Measurements from ENCODE around the gene LIMK2. TPM values are rescaled to one million over a fixed set of nuclear protein-coding genes. Genes with fewer than 3 reads are reported as not detected.
"Not testable (repeated sequence)": the region's sequence is repeated elsewhere in the genome, so short reads cannot be mapped to it uniquely, and the experiment has no call there.

The LIMK2 gene
- 18.4 TPM for total RNA-seq

- H3K4me3 ChIP-seq = peak within 1 kb of the TSS; percentile 61 to 92
- TF ChIP-seq, protein P1, sequence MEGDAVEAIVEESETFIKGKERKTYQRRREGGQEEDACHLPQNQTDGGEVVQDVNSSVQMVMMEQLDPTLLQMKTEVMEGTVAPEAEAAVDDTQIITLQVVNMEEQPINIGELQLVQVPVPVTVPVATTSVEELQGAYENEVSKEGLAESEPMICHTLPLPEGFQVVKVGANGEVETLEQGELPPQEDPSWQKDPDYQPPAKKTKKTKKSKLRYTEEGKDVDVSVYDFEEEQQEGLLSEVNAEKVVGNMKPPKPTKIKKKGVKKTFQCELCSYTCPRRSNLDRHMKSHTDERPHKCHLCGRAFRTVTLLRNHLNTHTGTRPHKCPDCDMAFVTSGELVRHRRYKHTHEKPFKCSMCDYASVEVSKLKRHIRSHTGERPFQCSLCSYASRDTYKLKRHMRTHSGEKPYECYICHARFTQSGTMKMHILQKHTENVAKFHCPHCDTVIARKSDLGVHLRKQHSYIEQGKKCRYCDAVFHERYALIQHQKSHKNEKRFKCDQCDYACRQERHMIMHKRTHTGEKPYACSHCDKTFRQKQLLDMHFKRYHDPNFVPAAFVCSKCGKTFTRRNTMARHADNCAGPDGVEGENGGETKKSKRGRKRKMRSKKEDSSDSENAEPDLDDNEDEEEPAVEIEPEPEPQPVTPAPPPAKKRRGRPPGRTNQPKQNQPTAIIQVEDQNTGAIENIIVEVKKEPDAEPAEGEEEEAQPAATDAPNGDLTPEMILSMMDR (IDR thresholded peaks at IDR 0.05) = peak; percentile 81 to 90 (median 84)
- H3K27ac ChIP-seq = peak within 1 kb of the TSS; percentile 62 to 71
- H3K36me3 ChIP-seq = peaks cover 0 to 4% of the 10 kb centered on the region in 2 donors
- H3K27me3 ChIP-seq = no peaks in the 10 kb centered on the region
- H3K4me1 ChIP-seq = peaks cover 4 to 15% of the 10 kb centered on the region in 2 donors
- H3K9me3 ChIP-seq = no peaks in the 10 kb centered on the region
- intact Hi-C loops (cut with DNase I) = loop anchor here (1.0 to 5.0 kb wide), 4 partner anchors 18 to 101 kb away; no protein-coding TSS in a partner anchor
- peak; percentile 74 to 97 for DNase-seq (ENCODE audit: low spot score in 2 of 2)
Observed at GRCh38 chr22:31211862-31212730, at the start of gene LIMK2. Gene LIMK2, plus strand, starts transcription at chr22:31212298. Its CDS starts 111 bp downstream, at chr22:31212409.

- DNase-seq (ENCODE audit: low spot score in 2 of 2) = no peak
- Histone ChIP-seq H3K4me3 (no peak overlapping the region), H3K9me3 (no peaks in the 10 kb centered on the region), H3K36me3 (peaks cover 7 to 14% of the 10 kb centered on the region in 2 donors), H3K27me3 (no peaks in the 10 kb centered on the region), H3K4me1 (peaks cover 0 to 47% of the 10 kb centered on the region in 2 donors), H3K27ac (peak overlapping the region; percentile 35 to 53)
- intact Hi-C loops (cut with DNase I) = no loop called here
- TF ChIP-seq, protein P1 (IDR thresholded peaks at IDR 0.05) = no peak
Observed at GRCh38 chr22:31170971-31171370, 41.1 kb upstream of the LIMK2 start.

GRCh38 chr22:31171734-31172133 lies 40.4 kb upstream of the LIMK2 start:
- H3K36me3 ChIP-seq; DNase-seq (ENCODE audit: low spot score in 2 of 2); H3K9me3 ChIP-seq; intact Hi-C loops (cut with DNase I); H3K4me3 ChIP-seq; H3K27me3 ChIP-seq: not testable (repeated sequence)
- H3K27ac ChIP-seq = peak overlapping the region; percentile 35 to 43
- peaks cover 0 to 53% of the 10 kb centered on the region in 2 donors for H3K4me1 ChIP-seq

DNA sequence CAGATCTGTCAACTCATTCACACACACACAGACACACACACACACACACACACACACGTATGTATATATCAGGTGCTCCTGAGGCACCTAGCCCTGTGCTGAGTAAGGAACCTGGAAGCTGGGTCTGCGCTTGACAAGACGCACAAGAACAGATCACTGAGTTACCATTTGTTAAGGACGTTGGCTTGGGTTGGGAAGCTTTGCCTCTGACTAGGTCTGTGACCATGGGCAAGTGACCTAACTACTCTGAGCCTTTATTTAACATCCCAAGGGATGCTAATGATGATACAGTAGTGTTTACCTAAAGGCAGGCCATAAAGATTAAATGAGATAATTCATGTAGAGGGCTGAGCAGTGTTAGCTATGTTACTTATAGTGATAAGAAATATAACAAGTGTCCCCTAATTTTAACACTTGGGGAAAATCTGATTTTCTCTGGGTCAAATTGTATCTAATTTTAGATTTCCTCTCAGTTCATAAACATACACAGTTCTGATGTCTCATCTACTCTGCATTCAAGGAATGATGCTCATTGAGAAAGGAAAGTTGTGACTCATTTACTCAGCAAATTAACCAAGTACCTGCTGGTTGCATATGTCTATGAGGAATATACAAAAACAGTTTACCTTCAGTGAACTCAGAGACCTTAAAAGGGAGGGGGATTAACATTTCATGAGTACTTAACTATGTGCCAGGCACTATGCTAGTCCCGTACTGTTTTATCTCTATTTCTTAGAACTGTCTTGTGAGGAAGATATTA lies 38.5 kb upstream of the LIMK2 start:
- intact Hi-C loops (cut with DNase I) = loop anchor here (1.0 kb wide), 1 partner anchor 11 kb away; no protein-coding TSS in a partner anchor
- Histone ChIP-seq H3K27me3 (no peaks in the 10 kb centered on the region), H3K9me3 (no peaks in the 10 kb centered on the region), H3K36me3 (peaks cover 3 to 8% of the 10 kb centered on the region in 2 donors), H3K4me1 (peaks cover 5 to 61% of the 10 kb centered on the region in 2 donors), H3K4me3 (no peak overlapping the region), H3K27ac (peak overlapping the region; percentile 61 to 69)
- peak in 1 of 2 donors; percentile 71 for DNase-seq (ENCODE audit: low spot score in 2 of 2)
- TF ChIP-seq, protein P1 (IDR thresholded peaks at IDR 0.05) = no peak

- intact Hi-C loops (cut with DNase I) = loop anchor here (1.0 kb wide), 1 partner anchor 17 kb away; the partner anchor contains the start of gene RNF185
- Histone ChIP-seq H3K27ac (peak overlapping the region; percentile 76 to 77), H3K36me3 (peaks cover 4 to 14% of the 10 kb centered on the region in 2 donors), H3K4me3 (no peak overlapping the region), H3K27me3 (no peaks in the 10 kb centered on the region), H3K4me1 (peaks cover 5 to 44% of the 10 kb centered on the region in 2 donors), H3K9me3 (no peaks in the 10 kb centered on the region)
- no peak for DNase-seq (ENCODE audit: low spot score in 2 of 2)
- TF ChIP-seq, protein P1 (IDR thresholded peaks at IDR 0.05) = no peak
Observed at GRCh38 chr22:31176923-31177322, 35.2 kb upstream of the LIMK2 start.

Data from ascending aorta (tissue), 2 donors.